ENCODE data around the gene PHAX. TPM values are rescaled to one million over a fixed set of nuclear protein-coding genes. Genes with fewer than 3 reads are reported as not detected.

The PHAX gene
- total and polyA plus RNA-seq, 2 donors from 2014 or later: 23.7 to 33.3 TPM

DNA sequence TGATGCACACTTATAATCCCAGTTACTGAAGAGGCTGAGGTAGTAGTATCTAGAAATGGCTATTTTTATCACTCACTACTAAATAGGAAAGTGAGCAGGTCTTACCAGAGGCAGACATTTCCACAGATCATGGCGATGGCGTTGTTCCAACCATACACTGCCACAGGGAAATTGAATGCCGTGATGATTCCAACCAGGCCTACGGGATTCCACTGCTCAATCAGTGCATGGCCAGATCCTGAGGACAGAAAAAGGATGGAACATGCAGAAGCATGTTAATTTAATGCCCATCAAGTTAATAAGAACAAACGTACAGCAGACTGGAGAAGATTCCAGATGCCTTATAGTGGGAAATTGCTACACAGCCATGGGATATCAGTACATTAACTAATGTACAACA, 23.8 kb upstream of the PHAX start:
- H3K4me1 ChIP-seq (ENCODE audit: control insufficient read depth in 2 of 3, insufficient read depth in 2 of 3, low read depth in 1 of 3, low read length in 3 of 3): no peaks in the 10 kb centered on the region
- intact Hi-C loops (cut with DNase I): no loop called here
- H3K36me3 ChIP-seq (ENCODE audit: control insufficient read depth in 2 of 3, insufficient read depth in 3 of 3, low read length in 3 of 3): peaks cover 7 to 23% (median 13%) of the 10 kb centered on the region in 3 donors
- no peak overlapping the region for H3K9ac ChIP-seq (ENCODE audit: low read length in 3 of 3)
- H3K27me3 ChIP-seq (ENCODE audit: control insufficient read depth, insufficient read depth, low read length): no peaks in the 10 kb centered on the region
- FAIRE-seq: no peak
- H3K27ac ChIP-seq (ENCODE audit: low read depth in 2 of 2, low read length in 2 of 2): no peak overlapping the region
- H3K4me3 ChIP-seq (ENCODE audit: low read length in 3 of 3): no peak overlapping the region
- H3K9me3 ChIP-seq (ENCODE audit: control insufficient read depth in 2 of 3, insufficient read depth in 1 of 3, low read length in 3 of 3): no peaks in the 10 kb centered on the region
- DNase-seq: no peak
- TF ChIP-seq, protein P1, sequence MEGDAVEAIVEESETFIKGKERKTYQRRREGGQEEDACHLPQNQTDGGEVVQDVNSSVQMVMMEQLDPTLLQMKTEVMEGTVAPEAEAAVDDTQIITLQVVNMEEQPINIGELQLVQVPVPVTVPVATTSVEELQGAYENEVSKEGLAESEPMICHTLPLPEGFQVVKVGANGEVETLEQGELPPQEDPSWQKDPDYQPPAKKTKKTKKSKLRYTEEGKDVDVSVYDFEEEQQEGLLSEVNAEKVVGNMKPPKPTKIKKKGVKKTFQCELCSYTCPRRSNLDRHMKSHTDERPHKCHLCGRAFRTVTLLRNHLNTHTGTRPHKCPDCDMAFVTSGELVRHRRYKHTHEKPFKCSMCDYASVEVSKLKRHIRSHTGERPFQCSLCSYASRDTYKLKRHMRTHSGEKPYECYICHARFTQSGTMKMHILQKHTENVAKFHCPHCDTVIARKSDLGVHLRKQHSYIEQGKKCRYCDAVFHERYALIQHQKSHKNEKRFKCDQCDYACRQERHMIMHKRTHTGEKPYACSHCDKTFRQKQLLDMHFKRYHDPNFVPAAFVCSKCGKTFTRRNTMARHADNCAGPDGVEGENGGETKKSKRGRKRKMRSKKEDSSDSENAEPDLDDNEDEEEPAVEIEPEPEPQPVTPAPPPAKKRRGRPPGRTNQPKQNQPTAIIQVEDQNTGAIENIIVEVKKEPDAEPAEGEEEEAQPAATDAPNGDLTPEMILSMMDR (IDR thresholded peaks at IDR 0.05; ENCODE audit: borderline replicate concordance, extremely low read depth, insufficient read depth): no peak

DNA sequence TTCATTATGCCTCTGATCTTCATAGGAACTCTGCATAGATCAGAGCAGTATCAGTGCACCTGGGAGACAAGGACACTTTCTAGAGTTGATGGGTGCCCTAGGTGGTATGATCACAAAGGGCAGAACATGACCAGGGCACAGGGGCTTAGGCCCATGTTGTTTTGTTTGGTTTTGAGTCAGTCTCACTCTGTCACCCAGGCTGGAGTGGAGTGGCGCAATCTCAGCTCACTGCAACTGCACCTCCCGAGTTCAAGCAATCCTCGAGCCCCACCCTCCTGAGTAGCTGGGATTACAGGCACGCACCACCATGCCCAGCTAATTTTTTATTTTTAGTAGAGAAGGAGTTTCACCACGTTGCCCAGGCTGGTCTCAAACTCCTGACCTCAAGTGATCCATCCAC, 23.3 kb upstream of the PHAX start:
- FAIRE-seq: no peak

DNA sequence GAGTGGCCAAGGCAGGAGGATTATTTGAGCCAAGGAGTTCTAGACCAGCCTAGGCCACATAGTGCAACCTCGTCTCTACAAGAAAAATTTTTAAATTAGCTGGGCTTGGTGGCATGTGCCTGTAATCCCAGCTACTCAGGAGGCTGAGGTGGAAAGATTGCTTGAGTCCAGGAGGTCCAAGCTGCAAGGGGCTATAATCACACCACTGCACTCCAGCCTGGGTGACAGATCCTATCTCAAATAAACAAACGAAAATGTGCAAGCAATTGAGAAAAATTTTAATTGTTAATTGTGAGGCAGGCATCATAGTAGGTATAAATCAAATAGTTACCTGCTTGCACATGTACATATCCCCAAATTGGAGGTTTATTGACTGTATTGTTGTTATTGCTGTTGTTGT, 21.0 kb upstream of the PHAX start:
- FAIRE-seq: no peak
- Histone ChIP-seq H3K27ac (ENCODE audit: low read depth in 2 of 2, low read length in 2 of 2) (no peak overlapping the region), H3K27me3 (ENCODE audit: control insufficient read depth, insufficient read depth, low read length) (no peaks in the 10 kb centered on the region), H3K9ac (ENCODE audit: low read length in 3 of 3) (no peak overlapping the region), H3K4me3 (ENCODE audit: low read length in 3 of 3) (no peak overlapping the region), H3K9me3 (ENCODE audit: control insufficient read depth in 2 of 3, insufficient read depth in 1 of 3, low read length in 3 of 3) (no peaks in the 10 kb centered on the region), H3K36me3 (ENCODE audit: control insufficient read depth in 2 of 3, insufficient read depth in 3 of 3, low read length in 3 of 3) (peaks cover 7 to 31% (median 14%) of the 10 kb centered on the region in 3 donors), H3K4me1 (ENCODE audit: control insufficient read depth in 2 of 3, insufficient read depth in 2 of 3, low read depth in 1 of 3, low read length in 3 of 3) (no peaks in the 10 kb centered on the region)
- intact Hi-C loops (cut with DNase I): no loop called here
- DNase-seq: no peak
- TF ChIP-seq, protein P1 (IDR thresholded peaks at IDR 0.05; ENCODE audit: borderline replicate concordance, extremely low read depth, insufficient read depth): no peak

More for the DNA sequence above, 23.3 kb upstream of the PHAX start:
- no peaks in the 10 kb centered on the region for H3K4me1 ChIP-seq (ENCODE audit: control insufficient read depth in 2 of 3, insufficient read depth in 2 of 3, low read depth in 1 of 3, low read length in 3 of 3)
- H3K4me3 ChIP-seq (ENCODE audit: low read length in 3 of 3): no peak overlapping the region
- no peak overlapping the region for H3K9ac ChIP-seq (ENCODE audit: low read length in 3 of 3)
- no peak overlapping the region for H3K27ac ChIP-seq (ENCODE audit: low read depth in 2 of 2, low read length in 2 of 2)
- DNase-seq: no peak
- H3K9me3 ChIP-seq (ENCODE audit: control insufficient read depth in 2 of 3, insufficient read depth in 1 of 3, low read length in 3 of 3): no peaks in the 10 kb centered on the region
- intact Hi-C loops (cut with DNase I): no loop called here
- peaks cover 7 to 25% (median 13%) of the 10 kb centered on the region in 3 donors for H3K36me3 ChIP-seq (ENCODE audit: control insufficient read depth in 2 of 3, insufficient read depth in 3 of 3, low read length in 3 of 3)
- TF ChIP-seq, protein P1 (IDR thresholded peaks at IDR 0.05; ENCODE audit: borderline replicate concordance, extremely low read depth, insufficient read depth): no peak
- H3K27me3 ChIP-seq (ENCODE audit: control insufficient read depth, insufficient read depth, low read length): no peaks in the 10 kb centered on the region

- Histone ChIP-seq H3K27ac (ENCODE audit: low read depth in 2 of 2, low read length in 2 of 2) (no peak overlapping the region), H3K9ac (ENCODE audit: low read length in 3 of 3) (no peak overlapping the region), H3K36me3 (ENCODE audit: control insufficient read depth in 2 of 3, insufficient read depth in 3 of 3, low read length in 3 of 3) (peaks cover 0 to 21% (median 9%) of the 10 kb centered on the region in 3 donors), H3K9me3 (ENCODE audit: control insufficient read depth in 2 of 3, insufficient read depth in 1 of 3, low read length in 3 of 3) (no peaks in the 10 kb centered on the region), H3K27me3 (ENCODE audit: control insufficient read depth, insufficient read depth, low read length) (no peaks in the 10 kb centered on the region), H3K4me1 (ENCODE audit: control insufficient read depth in 2 of 3, insufficient read depth in 2 of 3, low read depth in 1 of 3, low read length in 3 of 3) (peaks cover 0 to 6% (median 0%) of the 10 kb centered on the region in 3 donors), H3K4me3 (ENCODE audit: low read length in 3 of 3) (no peak overlapping the region)
- no peak for FAIRE-seq
- TF ChIP-seq, protein P1 (IDR thresholded peaks at IDR 0.05; ENCODE audit: borderline replicate concordance, extremely low read depth, insufficient read depth): no peak
- intact Hi-C loops (cut with DNase I): no loop called here
- no peak for DNase-seq
These were observed 17.0 kb upstream of the PHAX start for GRCh38 chr5:126583761-126584160.
